ENCODE data around the gene P2RY2.
"Not testable (repeated sequence)": the region's sequence is repeated elsewhere in the genome, so short reads cannot be mapped to it uniquely, and the experiment has no call there.

The P2RY2 gene

DNA sequence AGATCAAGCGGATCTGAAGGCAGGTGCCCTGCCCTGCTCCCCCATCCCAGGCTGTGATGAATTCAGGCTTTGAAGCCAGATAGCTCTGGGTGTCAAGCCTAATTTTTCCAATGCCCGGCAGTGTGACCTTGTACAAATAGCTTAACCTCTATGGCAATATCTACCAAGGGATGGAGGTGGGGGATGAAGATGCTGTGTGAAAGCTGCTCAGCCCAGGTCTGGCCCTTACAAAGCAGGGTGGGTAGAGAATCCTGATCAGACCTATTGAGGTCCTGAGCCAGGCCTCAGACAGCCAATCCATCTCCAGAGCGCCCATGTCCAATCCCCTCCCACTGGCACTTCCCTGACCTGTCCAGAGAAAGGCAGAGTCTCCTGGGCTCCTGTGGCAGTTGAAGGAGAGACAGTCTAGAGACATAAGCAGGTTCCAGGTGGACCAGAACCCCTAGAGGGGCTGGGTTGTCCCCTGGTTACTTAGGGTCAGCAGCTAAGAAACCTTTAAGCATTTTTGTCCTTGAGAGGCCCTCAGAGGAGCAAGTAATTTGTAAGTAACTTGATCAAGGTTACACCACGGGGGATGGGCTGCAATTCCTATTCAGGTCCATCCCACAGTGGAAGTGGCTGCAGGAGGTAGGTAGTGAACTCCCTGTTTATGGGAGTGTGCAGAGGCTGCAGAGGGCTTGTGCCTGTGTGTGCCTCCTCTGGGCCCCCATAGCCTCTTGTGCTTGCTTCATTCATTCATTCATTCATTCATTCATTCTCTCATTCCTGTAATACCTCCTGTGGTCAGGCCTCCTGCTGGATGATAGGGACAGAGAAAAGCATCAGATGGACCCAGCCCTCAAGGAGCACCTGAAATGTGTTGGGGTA lies 10.4 kb downstream of the P2RY2 start:
- no peak for DNase-seq

DNA sequence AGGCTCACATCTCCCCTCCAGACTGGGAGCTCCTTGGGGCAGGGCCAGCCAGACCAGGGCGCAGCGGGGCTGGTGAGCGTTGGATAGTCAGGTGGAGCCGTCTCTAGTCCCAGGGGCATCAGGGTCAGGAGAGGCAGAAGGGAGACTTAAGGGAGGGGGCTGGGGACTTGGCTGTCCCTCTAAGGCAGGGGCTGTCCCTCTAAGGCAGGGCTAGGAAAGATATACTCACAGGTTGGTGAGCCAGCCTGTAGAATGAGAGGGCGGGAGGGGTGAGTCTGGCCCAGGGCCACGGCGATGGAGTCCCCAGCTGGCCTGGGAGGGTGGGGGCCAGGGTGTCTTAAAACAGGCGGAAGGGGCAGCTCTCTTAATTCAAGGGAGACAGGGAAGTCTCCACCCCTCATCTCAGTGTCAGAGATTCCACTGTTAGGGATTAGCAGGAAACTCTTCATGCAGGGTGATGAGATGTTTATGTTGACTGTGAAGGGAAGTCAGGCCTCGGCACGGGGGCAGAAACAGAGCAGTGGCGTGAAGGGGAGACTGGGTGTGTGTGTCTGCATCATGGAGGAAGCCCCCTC lies 11.3 kb downstream of the P2RY2 start:
- no peak for DNase-seq

DNA sequence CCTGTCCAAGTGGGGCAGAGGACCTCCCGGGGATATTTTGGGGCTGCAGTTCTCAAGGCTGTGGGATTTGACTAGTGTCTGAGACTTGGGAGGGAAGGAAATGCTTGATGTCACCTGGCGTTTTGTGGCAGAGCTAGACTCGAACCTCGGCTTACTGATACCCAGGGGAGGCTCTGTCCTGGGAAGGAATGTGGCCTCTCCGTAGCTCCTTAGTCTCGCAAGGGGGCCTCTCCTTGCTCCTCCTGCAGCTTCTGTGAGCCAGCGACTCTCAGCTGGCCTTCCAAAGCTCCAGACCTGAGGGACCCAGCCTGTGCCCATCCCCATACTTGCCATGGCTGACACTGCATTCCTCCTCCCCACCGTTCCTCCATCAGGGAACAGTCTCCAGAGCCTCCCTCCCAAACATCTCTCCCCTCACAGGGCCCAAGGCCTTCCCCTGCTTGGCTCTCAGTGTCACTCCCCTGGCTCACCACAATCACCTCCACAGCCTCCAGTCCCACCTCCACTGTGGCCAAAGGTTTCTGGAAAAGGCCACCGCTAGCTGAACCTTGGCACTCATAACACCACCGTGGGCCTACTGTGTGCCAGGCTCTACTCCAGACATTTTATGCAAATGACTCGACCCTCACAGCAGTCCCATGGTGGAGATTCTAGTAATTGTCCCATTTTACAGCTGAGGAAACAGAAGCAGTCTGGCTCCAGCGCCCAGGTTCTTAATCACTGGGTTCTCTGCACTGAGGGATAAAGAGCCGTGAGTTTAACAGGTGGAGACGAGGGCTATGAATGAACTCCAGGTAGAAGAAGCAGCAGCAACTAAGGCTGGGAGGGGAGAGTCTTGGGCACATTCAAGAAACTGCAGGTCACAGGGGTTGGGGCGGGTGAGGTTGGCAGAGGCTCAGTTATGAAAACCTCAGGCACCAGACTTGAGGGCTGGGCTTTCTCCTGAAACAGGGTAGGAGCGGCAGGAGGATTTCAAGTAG lies 12.1 kb downstream of the P2RY2 start:
- no peak for DNase-seq

DNA sequence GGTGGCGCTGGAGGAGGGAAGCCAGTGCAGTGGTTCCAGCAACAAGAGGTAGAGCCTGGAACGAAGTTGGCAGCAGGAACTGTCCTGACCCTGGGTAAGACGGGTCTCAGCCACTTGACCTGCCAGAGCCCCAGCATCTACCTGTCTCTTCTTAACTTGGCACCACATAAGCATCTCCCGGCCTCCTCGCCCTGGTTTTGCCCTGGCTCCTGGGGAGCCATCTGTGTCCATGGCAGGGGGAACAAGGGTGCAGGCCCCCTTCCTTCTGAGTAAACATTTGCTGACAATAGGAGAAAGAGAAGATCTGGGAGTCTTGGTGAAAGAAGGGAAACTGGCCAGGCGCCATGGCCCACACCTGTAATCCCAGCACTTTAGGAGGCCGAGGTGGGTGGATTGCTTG lies 12.8 kb downstream of the P2RY2 start:
- no peak for DNase-seq

DNA sequence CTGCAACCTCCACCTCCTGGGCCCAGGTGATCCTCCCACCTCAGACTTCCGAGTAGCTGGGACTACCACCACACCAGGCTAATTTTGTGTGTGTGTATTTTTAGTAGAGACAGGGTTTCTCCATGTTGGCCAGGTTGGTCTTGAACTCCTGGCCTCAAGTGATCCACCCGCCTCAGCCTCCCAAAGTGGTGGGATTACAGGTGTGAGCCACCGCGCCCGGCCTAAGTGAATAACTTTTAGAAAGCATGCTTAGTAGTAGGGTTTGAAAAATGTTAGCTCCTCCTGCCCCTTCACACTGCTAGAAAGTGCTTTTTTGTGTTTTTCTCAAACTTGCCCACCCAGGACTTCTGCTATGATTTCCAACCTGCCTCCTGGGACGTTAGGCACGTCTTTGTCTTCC lies 14.4 kb downstream of the P2RY2 start:
- not testable (repeated sequence) for DNase-seq

DNA sequence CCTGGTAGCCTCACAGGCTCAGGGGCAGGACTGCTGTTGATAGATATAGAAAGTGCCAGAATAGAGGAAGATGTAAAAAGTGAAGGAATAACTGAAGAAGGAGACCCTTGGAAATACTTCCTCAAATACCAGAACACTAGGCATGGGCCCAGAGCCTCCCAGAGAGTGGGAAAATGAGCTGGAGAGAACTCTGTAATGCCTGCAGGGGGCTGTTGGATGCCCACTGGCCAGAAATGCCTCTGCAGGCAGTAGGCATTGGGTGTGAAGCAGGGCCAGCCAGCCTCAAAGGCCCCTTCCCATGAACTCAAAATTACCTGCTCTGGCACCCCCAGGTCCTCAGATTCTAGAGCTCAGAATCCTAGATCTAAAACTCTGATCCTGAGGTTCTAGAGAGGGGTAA lies 15.1 kb downstream of the P2RY2 start:
- no peak for DNase-seq

DNA sequence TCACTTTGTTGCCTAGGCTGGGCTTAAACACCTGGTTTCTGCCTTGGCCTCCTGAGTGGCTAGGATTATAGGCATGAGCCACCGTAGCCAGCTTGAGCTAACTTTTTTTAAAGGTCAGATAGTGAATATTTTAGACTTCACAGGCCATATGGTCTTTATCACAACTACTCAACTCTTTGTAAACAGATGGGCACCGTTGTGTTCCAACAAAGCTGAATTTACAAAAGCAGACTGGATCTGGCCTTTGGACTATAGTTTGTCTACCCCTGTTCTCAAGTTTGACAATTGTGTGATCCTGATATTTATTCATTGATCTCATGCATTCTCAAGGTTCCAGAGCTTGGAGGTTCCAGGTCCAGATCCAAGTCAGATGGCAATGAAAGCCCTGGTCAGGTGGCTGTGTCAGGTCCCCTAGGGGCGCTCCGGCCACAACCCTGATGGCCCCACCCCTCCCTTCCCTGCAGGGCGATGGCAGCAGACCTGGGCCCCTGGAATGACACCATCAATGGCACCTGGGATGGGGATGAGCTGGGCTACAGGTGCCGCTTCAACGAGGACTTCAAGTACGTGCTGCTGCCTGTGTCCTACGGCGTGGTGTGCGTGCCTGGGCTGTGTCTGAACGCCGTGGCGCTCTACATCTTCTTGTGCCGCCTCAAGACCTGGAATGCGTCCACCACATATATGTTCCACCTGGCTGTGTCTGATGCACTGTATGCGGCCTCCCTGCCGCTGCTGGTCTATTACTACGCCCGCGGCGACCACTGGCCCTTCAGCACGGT lies 15.8 kb downstream of the P2RY2 start:
- DNase-seq: no peak

DNA sequence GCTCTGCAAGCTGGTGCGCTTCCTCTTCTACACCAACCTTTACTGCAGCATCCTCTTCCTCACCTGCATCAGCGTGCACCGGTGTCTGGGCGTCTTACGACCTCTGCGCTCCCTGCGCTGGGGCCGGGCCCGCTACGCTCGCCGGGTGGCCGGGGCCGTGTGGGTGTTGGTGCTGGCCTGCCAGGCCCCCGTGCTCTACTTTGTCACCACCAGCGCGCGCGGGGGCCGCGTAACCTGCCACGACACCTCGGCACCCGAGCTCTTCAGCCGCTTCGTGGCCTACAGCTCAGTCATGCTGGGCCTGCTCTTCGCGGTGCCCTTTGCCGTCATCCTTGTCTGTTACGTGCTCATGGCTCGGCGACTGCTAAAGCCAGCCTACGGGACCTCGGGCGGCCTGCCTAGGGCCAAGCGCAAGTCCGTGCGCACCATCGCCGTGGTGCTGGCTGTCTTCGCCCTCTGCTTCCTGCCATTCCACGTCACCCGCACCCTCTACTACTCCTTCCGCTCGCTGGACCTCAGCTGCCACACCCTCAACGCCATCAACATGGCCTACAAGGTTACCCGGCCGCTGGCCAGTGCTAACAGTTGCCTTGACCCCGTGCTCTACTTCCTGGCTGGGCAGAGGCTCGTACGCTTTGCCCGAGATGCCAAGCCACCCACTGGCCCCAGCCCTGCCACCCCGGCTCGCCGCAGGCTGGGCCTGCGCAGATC lies 16.5 kb downstream of the P2RY2 start:
- DNase-seq: no peak

DNA sequence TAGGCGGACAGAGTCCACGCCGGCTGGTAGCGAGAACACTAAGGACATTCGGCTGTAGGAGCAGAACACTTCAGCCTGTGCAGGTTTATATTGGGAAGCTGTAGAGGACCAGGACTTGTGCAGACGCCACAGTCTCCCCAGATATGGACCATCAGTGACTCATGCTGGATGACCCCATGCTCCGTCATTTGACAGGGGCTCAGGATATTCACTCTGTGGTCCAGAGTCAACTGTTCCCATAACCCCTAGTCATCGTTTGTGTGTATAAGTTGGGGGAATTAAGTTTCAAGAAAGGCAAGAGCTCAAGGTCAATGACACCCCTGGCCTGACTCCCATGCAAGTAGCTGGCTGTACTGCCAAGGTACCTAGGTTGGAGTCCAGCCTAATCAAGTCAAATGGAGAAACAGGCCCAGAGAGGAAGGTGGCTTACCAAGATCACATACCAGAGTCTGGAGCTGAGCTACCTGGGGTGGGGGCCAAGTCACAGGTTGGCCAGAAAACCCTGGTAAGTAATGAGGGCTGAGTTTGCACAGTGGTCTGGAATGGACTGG lies 17.2 kb downstream of the P2RY2 start:
- DNase-seq: no peak

DNA sequence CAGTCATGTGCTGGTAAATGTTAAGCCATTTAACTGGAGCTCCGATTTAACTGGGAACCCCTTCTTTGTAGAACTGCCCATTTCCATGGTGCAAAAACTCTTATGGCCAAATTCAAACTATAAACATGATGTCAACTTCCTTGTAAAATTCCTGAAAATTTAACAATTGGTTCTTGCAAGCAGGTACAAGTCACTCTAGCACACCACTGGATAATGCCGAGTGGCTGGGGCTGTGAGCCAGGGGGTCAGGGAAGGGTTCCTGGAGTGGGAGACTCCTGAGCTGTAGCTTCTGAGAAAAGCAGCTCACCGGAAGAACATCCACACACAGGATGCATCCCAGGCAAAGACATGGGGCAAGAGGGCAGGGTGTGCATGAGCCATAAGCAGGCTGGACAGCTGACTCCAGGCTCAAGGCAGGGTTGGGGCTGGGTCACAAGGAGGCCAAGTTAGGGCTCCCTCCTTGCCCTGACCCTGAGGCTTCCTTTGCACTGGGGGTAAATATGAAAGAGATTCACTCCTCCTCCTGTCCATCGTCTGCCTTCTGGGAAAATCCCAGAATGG lies 18.2 kb downstream of the P2RY2 start:
- peak in 1 of 2 donors; percentile 37 for DNase-seq

DNA sequence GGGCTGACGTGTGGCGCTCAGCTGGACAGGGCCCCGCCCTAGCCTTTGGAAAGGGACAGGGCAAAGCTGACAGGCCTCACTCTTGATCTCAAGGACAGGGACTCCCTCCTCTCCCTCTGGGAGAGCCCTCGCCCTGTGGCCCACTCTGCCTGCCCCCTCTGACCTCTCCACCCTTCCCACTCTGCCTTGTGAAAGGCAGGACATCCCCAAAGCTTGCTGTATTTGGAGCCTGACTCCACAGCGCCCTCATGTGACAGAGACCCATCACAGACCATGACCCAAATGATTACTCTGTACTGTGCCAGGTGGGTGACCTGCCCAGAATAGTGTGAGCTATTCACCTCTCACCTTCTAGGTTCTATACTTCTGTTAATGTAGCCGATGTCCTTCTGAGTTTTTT lies 18.8 kb downstream of the P2RY2 start:
- DNase-seq: peak; percentile 78 to 92

DNA sequence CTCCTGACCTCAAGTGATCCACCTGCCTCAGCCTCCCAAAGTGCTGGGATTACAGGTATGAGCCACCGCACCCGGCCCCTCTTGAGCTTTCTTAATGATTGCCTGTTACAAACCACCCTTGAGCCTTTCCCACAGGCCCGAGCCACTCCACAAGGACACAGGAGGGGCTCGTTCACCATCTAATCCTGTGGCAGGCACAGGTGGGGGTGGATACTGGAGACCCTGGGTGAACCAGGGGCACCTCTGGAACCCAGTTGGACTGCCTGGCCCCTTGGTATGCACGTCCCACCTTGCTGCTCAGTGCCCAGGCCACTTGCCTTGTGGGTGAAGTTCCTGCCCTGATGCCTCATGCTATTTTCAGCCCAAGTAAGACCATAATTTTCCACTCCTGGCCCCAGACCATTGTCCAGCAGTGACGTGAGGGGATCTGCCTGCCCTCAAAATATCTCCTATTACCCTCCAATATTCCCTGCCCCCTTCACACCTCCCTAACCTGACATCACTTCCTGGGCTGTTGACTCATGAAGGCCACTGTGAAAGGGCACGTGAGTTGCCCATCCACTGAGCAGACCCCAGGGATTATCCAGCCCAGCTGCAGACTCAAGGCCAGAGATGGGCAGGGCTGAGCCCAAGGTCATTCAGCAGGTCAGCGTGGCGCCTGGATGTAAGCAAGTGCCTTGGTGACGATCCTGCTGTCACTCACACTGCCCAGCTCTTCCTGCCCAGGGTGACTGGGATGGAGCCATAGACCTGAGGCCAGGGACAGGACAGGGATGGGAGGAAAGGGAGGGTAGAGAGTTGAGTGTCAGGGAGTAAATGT lies 19.6 kb downstream of the P2RY2 start:
- DNase-seq: no peak

DNA sequence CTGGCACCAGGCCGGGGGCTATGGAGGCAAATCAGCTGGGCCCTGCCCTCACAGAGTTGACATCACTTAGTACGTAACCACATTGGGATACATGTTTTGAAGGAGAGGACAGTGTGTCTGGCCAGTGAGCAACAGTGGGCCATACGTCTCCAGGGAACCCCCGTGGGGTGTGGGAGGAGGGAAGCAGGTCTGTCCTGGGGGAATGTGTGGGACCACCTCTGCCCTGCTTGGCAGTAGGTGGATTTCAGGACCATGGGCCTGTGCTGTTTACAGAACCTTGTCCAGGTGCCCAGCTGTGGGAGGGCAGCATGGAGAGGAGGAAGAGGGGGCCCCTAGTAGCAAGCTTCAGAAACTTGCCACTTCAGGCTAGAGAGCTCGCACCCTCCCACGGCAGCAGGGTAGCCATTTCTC lies 21.0 kb downstream of the P2RY2 start:
- DNase-seq: no peak

DNA sequence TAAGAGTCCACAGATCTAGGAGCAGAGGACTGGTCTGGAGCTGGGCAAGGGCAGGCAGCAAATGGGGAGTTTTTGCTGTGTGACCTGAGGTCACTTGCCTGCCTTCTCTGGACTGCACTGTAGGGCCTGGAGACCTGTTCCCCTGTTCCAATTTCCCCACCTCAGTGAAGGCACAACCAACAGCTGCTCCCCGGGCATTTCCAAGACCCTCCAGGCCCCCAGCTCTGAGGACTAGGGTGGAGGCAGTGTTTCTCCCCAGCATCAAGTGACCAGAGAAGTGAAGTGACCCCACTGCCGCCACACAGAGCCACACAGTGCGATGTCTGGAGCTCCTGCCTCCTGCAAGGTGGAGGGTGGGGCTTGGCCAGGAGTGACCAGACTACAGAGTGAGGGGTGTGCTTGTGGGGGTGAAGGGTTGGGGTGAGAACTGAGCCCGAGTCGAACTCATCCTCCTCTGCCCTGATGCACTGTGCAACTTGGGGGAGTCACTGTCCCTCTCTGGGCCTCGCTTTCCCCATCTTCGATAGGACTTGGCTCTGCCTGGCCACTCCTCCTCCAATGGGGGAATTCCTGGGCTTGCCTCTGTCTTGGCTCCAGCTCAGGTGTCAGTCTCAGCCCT lies 21.6 kb downstream of the P2RY2 start:
- DNase-seq: no peak

DNA sequence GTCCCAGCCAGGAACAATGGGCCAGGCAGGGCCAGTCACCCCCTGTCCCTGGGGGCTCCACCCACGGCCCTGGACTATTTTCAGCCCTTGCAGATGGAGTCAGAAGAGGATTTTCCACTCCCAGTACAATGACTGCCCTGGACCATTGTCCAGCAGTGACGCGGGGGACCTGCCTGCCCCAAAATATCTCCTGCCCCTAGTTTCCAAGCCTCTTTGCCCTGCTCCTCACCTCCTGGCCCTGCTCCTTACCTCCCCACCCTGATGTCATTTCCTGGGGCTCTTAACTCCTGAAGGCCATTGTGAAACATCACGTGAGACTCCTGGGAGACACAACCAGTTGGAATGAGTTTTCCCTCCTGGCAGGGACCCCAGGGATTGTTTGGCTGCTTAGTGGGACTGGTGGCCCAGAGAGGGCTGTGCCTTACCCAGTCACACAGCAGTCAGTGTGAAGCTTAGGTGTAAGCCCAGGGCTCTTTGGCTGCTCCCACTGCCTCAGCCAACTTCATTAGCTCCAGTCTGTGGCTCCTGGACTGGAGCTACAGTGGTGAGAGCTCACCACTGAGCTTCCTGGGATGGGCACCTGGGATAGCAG lies 22.2 kb downstream of the P2RY2 start:
- no peak for DNase-seq

DNA sequence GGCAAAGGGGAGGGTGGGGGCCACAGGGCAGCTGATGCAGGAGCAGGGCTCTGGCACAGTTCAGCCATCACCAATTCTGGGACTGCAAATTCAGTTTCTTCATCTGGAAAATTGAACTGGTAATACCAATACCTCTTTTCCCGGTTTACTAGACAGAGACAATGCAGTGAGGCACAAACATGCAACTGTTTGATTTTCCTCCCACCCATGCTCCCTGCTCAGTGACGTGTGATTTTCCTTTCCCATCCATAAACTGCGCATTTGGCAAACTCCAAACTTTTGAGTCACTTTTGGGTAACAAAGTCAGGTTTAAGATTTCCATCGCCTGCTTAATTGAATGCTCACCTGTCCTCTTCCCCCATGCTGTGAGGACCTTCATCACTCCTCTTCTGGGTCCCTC lies 23.2 kb downstream of the P2RY2 start:
- DNase-seq: no peak

DNA sequence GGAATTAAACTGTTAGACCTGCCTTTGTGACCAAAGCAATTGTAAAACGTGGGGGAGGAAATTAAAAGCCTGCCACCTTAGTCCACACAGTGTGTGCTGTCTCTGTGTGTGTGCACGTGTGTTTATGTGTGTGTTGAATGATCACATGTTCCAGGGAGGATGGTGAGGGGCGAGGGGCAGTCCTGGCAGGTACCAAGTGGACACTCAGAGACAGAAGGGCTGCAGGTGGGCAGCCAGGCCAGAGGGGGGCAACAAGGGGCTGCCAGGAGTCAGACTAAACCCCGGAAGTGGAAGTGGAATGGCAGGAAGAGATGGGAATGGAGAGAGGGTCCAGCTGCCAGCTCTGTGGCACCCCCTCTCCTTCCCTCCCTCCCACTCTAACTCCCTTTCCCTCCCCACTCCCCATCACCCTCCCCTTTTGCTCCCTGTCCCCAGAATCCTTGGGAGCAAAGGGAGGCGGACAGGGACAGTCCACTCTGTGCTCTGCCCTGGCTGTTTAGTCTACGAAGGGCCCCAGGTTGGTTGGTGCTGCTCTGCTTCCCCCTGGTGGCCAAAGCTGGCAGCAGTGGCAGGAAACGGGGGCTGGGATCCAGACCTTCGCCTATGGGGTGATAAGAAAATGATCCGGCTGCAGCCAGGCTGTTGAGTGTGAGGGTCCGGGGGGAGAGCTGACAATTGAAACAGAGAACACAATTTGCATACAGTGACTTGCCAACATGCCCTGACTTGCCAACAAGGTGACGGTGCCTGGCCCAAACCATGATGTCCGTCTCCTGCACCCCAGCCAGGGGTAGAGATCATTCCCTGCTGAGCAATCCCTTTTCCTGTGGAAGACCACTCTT lies 24.4 kb downstream of the P2RY2 start:
- peak; percentile 29 to 56 for DNase-seq

DNA sequence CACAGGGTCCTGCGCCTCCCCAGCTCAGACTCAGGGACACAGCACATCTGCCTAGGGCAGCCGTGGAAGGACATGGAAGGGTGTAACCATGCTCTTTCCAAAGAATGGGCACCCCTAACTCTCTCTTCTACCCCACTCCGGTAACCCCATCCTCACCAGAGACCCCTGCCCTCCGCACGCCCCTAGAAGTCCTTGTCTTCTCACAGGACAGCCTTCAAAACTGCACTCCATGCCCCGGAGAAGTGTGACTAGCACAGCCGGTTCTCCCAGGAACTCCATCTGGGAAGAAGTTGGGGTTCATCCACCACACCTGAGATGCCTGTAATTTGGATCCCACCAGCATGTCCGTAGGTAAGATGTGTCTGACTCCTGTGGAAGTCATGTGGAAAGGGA lies 25.0 kb downstream of the P2RY2 start:
- DNase-seq: no peak
